HEK293 (cell line): ENCODE results near the gene CKMT2.

Source experiments
- CTCF ChIA-PET: fragments of 350-600 bp; formaldehyde crosslinking; extraction: SDS; loops from one replicate; lab custom pipeline; 2021; ENCODE audit warnings: antibody characterized with exemption; lab: Yijun Ruan, JAX
- POLR2A ChIA-PET: fragments of 300-600 bp; formaldehyde crosslinking; extraction: SDS; loops from one replicate; lab custom pipeline; 2020; ENCODE audit warnings: antibody characterized with exemption, inconsistent platforms; lab: Yijun Ruan, JAX
- H3K27ac ChIP-seq: fragments of 200-500 bp; sonication (Bioruptor generic); 2 replicates; pipeline ENCODE4 v1.5.1; 2014; ENCODE audit warnings: low read depth, low read length, control low read depth, inconsistent platforms; ENCODE audit errors: extremely low read depth
- H3K36me3 ChIP-seq, 2 experiments: fragments of 200-500 bp in 1 of 2; sonication (Bioruptor generic) in 1 of 2; 1 replicate in 1 of 2; 2 replicates in 1 of 2; pipeline ENCODE4 v1.5.1; 2014 to 2017; ENCODE audit warnings: inconsistent platforms in 2 of 2, low read length in 2 of 2; ENCODE audit not compliant: control insufficient read depth in 2 of 2, insufficient read depth in 1 of 2
- H3K4me1 ChIP-seq: fragments of 200-500 bp; sonication (Bioruptor generic); 2 replicates; pipeline ENCODE4 v1.5.1; 2014; ENCODE audit warnings: mild to moderate bottlenecking, low read length, inconsistent platforms; ENCODE audit not compliant: control insufficient read depth, insufficient read depth
- H3K4me3 ChIP-seq: 2 replicates; pipeline ENCODE4 v1.5.1; 2011; ENCODE audit warnings: low read depth, mild to moderate bottlenecking, control low read depth, low read length, moderate library complexity
- H3K9me3 ChIP-seq: fragments of 200-500 bp; sonication (Bioruptor generic); 2 replicates; pipeline ENCODE4 v1.5.1; 2014; ENCODE audit warnings: low read depth, low read length, inconsistent platforms; ENCODE audit not compliant: control insufficient read depth, insufficient read depth
- GLIS2 ChIP-seq: fragments of 450-650 bp; formaldehyde crosslinking; IDR thresholded peaks from 2 replicates; pipeline ENCODE4 v1.5.1; 2016; ENCODE audit warnings: missing biosample characterization, missing genetic modification characterization
- MYNN ChIP-seq: fragments of 450-650 bp; formaldehyde crosslinking; IDR thresholded peaks from 2 replicates; pipeline ENCODE4 v1.5.1; 2016; ENCODE audit warnings: missing biosample characterization, missing genetic modification characterization, borderline replicate concordance
- SP2 ChIP-seq: fragments of 450-650 bp; formaldehyde crosslinking; IDR thresholded peaks from 2 replicates; pipeline ENCODE4 v1.5.1; 2016; ENCODE audit warnings: missing biosample characterization, missing genetic modification characterization
- ZNF16 ChIP-seq: fragments of 450-650 bp; formaldehyde crosslinking; IDR thresholded peaks from 2 replicates; pipeline ENCODE4 v1.5.1; 2016; ENCODE audit warnings: low read depth, missing biosample characterization, missing genetic modification characterization
- ZNF433 ChIP-seq: fragments of 450-650 bp; formaldehyde crosslinking; IDR thresholded peaks from 2 replicates; pipeline ENCODE4 v1.5.1; 2016; ENCODE audit warnings: missing biosample characterization, missing genetic modification characterization, low read depth
- ZNF48 ChIP-seq: fragments of 450-650 bp; formaldehyde crosslinking; IDR thresholded peaks from 2 replicates; pipeline ENCODE4 v1.5.1; 2016; ENCODE audit warnings: missing biosample characterization, missing genetic modification characterization
- ZNF585B ChIP-seq: fragments of 450-650 bp; formaldehyde crosslinking; IDR thresholded peaks from 2 replicates; pipeline ENCODE4 v1.5.1; 2016; ENCODE audit warnings: missing biosample characterization, missing genetic modification characterization
- ZNF677 ChIP-seq: fragments of 450-650 bp; IDR thresholded peaks from 2 replicates; pipeline ENCODE4 v1.5.0; 2018; ENCODE audit warnings: missing biosample characterization, mild to moderate bottlenecking, missing genetic modification characterization, moderate library complexity
- TF ChIP-seq, protein P1 (sequence below): fragments of 450-650 bp; formaldehyde crosslinking; conservative IDR thresholded peaks from 2 replicates; pipeline ENCODE4 v1.5.1; 2016; ENCODE audit warnings: low read depth, missing biosample characterization, missing genetic modification characterization
- TF ChIP-seq, protein P2 (sequence below): fragments of 450-650 bp; formaldehyde crosslinking; IDR thresholded peaks from 2 replicates; pipeline ENCODE4 v1.5.1; 2016; ENCODE audit warnings: missing biosample characterization, missing genetic modification characterization
- TF ChIP-seq, protein P3 (sequence below): fragments of 450-650 bp; IDR thresholded peaks from 2 replicates; pipeline ENCODE4 v1.5.1; 2018; ENCODE audit warnings: missing biosample characterization, mild to moderate bottlenecking, missing genetic modification characterization
- TF ChIP-seq, protein P4 (sequence below): IDR thresholded peaks from 2 replicates; pipeline ENCODE4 v1.6.1; 2011; ENCODE audit warnings: mild to moderate bottlenecking, low read depth, low read length, borderline replicate concordance
- TF ChIP-seq, protein P5 (sequence below): fragments of 450-650 bp; formaldehyde crosslinking; IDR thresholded peaks from 2 replicates; pipeline ENCODE4 v1.5.1; 2017; ENCODE audit warnings: missing biosample characterization, missing genetic modification characterization
- TF ChIP-seq, protein P6 (sequence below): fragments of 450-650 bp; formaldehyde crosslinking; IDR thresholded peaks from 2 replicates; pipeline ENCODE4 v1.5.1; 2016; ENCODE audit warnings: missing biosample characterization, missing genetic modification characterization

The CKMT2 gene

DNA sequence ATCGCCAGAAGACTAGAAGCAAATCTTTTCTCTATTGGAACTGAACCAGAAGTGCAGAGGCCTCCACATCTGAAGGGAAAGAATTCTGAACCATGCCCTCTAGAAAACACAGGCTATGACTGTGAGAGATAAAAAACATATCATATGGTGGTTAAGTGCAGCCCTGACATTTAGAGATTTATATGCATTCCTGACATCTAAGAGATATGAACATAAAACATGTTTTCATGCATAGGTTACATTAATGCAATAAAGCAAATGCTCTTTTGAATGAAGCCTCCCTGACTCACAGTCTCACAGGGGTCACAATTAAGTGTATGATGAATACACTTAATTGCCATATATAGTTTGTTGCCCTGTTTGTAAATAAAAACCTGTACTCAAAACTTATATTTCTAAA is 28.9 kb upstream of the CKMT2 start (continued):
- TF ChIP-seq, protein P1, sequence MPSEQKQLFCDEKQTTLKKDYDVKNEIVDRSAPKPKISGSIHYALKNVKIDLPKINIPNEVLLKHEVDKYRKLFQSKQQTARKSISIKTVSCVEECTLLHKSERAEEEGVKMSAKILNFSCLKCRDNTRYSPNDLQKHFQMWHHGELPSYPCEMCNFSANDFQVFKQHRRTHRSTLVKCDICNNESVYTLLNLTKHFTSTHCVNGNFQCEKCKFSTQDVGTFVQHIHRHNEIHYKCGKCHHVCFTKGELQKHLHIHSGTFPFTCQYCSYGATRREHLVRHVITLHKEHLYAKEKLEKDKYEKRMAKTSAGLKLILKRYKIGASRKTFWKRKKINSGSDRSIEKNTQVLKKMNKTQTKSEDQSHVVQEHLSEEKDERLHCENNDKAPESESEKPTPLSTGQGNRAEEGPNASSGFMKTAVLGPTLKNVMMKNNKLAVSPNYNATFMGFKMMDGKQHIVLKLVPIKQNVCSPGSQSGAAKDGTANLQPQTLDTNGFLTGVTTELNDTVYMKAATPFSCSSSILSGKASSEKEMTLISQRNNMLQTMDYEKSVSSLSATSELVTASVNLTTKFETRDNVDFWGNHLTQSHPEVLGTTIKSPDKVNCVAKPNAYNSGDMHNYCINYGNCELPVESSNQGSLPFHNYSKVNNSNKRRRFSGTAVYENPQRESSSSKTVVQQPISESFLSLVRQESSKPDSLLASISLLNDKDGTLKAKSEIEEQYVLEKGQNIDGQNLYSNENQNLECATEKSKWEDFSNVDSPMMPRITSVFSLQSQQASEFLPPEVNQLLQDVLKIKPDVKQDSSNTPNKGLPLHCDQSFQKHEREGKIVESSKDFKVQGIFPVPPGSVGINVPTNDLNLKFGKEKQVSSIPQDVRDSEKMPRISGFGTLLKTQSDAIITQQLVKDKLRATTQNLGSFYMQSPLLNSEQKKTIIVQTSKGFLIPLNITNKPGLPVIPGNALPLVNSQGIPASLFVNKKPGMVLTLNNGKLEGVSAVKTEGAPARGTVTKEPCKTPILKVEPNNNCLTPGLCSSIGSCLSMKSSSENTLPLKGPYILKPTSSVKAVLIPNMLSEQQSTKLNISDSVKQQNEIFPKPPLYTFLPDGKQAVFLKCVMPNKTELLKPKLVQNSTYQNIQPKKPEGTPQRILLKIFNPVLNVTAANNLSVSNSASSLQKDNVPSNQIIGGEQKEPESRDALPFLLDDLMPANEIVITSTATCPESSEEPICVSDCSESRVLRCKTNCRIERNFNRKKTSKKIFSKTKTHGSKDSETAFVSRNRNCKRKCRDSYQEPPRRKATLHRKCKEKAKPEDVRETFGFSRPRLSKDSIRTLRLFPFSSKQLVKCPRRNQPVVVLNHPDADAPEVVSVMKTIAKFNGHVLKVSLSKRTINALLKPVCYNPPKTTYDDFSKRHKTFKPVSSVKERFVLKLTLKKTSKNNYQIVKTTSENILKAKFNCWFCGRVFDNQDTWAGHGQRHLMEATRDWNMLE (tag by site-specific recombination), result no peak
- TF ChIP-seq, protein P2, sequence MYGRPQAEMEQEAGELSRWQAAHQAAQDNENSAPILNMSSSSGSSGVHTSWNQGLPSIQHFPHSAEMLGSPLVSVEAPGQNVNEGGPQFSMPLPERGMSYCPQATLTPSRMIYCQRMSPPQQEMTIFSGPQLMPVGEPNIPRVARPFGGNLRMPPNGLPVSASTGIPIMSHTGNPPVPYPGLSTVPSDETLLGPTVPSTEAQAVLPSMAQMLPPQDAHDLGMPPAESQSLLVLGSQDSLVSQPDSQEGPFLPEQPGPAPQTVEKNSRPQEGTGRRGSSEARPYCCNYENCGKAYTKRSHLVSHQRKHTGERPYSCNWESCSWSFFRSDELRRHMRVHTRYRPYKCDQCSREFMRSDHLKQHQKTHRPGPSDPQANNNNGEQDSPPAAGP (tag by site-specific recombination), result no peak
- TF ChIP-seq, protein P3, sequence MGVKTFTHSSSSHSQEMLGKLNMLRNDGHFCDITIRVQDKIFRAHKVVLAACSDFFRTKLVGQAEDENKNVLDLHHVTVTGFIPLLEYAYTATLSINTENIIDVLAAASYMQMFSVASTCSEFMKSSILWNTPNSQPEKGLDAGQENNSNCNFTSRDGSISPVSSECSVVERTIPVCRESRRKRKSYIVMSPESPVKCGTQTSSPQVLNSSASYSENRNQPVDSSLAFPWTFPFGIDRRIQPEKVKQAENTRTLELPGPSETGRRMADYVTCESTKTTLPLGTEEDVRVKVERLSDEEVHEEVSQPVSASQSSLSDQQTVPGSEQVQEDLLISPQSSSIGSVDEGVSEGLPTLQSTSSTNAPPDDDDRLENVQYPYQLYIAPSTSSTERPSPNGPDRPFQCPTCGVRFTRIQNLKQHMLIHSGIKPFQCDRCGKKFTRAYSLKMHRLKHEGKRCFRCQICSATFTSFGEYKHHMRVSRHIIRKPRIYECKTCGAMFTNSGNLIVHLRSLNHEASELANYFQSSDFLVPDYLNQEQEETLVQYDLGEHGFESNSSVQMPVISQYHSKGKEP (tag by site-specific recombination), result no peak
- no peak for TF ChIP-seq ZNF677 (tag by site-specific recombination)
- no peak for TF ChIP-seq ZNF16 (tag by site-specific recombination)
- no peak for TF ChIP-seq GLIS2 (tag by site-specific recombination)
- TF ChIP-seq, all 188 proteins: peak for 0

DNA sequence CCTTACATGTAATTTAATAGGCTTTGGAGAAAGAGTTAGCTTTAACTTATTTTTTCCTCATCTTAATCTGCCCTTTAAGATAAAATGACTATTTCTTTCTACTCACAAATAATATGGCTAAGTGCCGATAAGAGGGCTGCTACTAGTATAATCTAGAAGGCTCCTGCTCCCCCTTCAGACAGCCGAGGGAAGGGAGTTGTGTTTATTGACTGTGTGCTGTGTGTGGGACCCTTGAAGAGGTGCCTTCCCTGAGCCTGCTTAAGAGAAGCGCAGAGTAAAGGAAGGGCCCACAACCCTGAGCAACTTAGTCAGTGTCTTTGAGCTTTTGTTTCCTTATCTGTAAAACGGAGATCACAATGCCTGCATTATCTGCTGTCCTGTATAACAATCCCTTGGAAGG is 28.1 kb upstream of the CKMT2 start:
- H3K4me1 ChIP-seq, result no peaks in the 10 kb centered on the region
- no peak overlapping the region for H3K27ac ChIP-seq
- H3K4me3 ChIP-seq, result no peak overlapping the region
- no peak for TF ChIP-seq ZNF433
- TF ChIP-seq ZNF48 (tag by site-specific recombination), result no peak
- TF ChIP-seq, protein P4, sequence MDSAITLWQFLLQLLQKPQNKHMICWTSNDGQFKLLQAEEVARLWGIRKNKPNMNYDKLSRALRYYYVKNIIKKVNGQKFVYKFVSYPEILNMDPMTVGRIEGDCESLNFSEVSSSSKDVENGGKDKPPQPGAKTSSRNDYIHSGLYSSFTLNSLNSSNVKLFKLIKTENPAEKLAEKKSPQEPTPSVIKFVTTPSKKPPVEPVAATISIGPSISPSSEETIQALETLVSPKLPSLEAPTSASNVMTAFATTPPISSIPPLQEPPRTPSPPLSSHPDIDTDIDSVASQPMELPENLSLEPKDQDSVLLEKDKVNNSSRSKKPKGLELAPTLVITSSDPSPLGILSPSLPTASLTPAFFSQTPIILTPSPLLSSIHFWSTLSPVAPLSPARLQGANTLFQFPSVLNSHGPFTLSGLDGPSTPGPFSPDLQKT, result no peak
- TF ChIP-seq MYNN (tag by site-specific recombination), result no peak
- TF ChIP-seq ZNF585B (tag by site-specific recombination), result no peak
- TF ChIP-seq, protein P5, sequence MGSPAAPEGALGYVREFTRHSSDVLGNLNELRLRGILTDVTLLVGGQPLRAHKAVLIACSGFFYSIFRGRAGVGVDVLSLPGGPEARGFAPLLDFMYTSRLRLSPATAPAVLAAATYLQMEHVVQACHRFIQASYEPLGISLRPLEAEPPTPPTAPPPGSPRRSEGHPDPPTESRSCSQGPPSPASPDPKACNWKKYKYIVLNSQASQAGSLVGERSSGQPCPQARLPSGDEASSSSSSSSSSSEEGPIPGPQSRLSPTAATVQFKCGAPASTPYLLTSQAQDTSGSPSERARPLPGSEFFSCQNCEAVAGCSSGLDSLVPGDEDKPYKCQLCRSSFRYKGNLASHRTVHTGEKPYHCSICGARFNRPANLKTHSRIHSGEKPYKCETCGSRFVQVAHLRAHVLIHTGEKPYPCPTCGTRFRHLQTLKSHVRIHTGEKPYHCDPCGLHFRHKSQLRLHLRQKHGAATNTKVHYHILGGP (tag by site-specific recombination), result no peak
- H3K9me3 ChIP-seq, result no peaks in the 10 kb centered on the region
- no peaks in the 10 kb centered on the region for H3K36me3 ChIP-seq
- ChIA-PET CTCF (interaction anchor here (0.8 to 4.7 kb wide), 2 partner anchors 8 to 10 kb away, joined by 3 to 34 read pairs; no protein-coding TSS in a partner anchor), POLR2A (no interaction called here)

DNA sequence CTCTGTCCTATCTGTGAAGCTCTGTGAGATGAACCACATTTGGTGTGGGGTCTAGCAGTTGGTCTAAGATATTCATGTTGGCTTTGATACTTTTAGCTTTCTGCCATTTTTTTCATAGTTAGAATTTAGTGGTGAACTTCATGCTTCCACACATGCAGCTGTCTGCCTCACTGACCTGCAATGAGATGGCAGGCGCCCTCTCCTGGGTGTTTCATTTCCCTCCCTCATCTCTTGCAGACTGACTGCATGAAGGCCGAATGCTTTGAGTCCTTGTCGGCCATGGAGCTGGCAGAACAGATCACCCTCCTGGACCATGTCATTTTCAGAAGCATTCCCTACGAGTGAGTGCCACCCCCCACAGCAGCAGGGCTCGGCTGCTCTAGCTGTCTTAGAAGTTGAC is 26.1 kb upstream of the CKMT2 start:
- Histone ChIP-seq H3K27ac (no peak overlapping the region), H3K4me3 (no peak overlapping the region)
- POLR2A ChIA-PET, result no interaction called here
- TF ChIP-seq, protein P6, sequence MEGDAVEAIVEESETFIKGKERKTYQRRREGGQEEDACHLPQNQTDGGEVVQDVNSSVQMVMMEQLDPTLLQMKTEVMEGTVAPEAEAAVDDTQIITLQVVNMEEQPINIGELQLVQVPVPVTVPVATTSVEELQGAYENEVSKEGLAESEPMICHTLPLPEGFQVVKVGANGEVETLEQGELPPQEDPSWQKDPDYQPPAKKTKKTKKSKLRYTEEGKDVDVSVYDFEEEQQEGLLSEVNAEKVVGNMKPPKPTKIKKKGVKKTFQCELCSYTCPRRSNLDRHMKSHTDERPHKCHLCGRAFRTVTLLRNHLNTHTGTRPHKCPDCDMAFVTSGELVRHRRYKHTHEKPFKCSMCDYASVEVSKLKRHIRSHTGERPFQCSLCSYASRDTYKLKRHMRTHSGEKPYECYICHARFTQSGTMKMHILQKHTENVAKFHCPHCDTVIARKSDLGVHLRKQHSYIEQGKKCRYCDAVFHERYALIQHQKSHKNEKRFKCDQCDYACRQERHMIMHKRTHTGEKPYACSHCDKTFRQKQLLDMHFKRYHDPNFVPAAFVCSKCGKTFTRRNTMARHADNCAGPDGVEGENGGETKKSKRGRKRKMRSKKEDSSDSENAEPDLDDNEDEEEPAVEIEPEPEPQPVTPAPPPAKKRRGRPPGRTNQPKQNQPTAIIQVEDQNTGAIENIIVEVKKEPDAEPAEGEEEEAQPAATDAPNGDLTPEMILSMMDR (tag by site-specific recombination), result peak; percentile 45; the same call in 1 of the 2 replicates
- TF ChIP-seq SP2 (tag by site-specific recombination), result no peak
- TF ChIP-seq, all 188 proteins: peak for 1
- no peaks in the 10 kb centered on the region for H3K36me3 ChIP-seq
- H3K4me1 ChIP-seq, result no peaks in the 10 kb centered on the region
- H3K9me3 ChIP-seq, result no peaks in the 10 kb centered on the region
- CTCF ChIA-PET, result interaction anchor here (4.7 kb wide), 1 partner anchor 12 kb away, joined by 34 read pairs; no protein-coding TSS in a partner anchor
